ENCODE results near the gene APBA1.

DNA sequence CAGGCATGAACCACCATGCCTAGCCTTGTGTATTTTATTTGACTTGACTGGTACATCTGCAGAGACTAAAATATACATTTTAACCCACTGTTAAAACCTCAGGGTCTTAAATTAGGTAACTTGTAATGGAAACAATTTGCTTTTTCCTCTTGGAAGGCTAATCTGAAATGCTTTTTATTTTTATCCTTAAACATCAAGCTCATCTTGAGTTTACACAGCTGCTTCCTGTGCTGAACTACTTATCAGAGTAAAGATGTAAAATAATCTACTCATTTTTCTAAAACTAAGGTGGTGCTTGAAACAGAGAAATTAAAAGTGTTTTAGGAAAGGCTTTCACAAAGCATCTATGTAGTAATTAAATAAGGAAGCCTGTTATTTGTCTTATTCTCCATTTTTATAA is 203.0 kb downstream of the APBA1 start:
- TF ChIP-seq, protein P1, sequence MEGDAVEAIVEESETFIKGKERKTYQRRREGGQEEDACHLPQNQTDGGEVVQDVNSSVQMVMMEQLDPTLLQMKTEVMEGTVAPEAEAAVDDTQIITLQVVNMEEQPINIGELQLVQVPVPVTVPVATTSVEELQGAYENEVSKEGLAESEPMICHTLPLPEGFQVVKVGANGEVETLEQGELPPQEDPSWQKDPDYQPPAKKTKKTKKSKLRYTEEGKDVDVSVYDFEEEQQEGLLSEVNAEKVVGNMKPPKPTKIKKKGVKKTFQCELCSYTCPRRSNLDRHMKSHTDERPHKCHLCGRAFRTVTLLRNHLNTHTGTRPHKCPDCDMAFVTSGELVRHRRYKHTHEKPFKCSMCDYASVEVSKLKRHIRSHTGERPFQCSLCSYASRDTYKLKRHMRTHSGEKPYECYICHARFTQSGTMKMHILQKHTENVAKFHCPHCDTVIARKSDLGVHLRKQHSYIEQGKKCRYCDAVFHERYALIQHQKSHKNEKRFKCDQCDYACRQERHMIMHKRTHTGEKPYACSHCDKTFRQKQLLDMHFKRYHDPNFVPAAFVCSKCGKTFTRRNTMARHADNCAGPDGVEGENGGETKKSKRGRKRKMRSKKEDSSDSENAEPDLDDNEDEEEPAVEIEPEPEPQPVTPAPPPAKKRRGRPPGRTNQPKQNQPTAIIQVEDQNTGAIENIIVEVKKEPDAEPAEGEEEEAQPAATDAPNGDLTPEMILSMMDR (IDR thresholded peaks at IDR 0.05) = no peak
- no peak for TF ChIP-seq POLR2AphosphoS5 (IDR thresholded peaks at IDR 0.05)

Measured in suprapubic skin (tissue), 3 donors.